CD4-positive, alpha-beta T cell treated with Interleukin-2 at 100 ng/mL for 4 hours (primary cell): ENCODE results near the gene ZFHX3.

ENCODE experiments used
- DNase-seq: peaks from one replicate; pipeline ENCODE4 v3.0.0-alpha.2; 2020; ENCODE audit warnings: low spot score

The ZFHX3 gene

GRCh38 chr16:72873853-72874252, 174.1 kb downstream of the ZFHX3 start:
- DNase-seq, result no peak

- no peak for DNase-seq
Observed at GRCh38 chr16:72873044-72873443, 174.9 kb downstream of the ZFHX3 start.

GRCh38 chr16:72865835-72866234, 182.1 kb downstream of the ZFHX3 start:
- no peak for DNase-seq

GRCh38 chr16:72865258-72865657, 182.7 kb downstream of the ZFHX3 start:
- no peak for DNase-seq

- no peak for DNase-seq
Observed at GRCh38 chr16:72864130-72864833, 183.6 kb downstream of the ZFHX3 start.

GRCh38 chr16:72862090-72862489, 185.8 kb downstream of the ZFHX3 start:
- DNase-seq, result no peak

GRCh38 chr16:72860726-72861562, 187.0 kb downstream of the ZFHX3 start:
- no peak for DNase-seq

- no peak for DNase-seq
Observed at GRCh38 chr16:72859581-72859980, 188.3 kb downstream of the ZFHX3 start.

- no peak for DNase-seq
Observed at GRCh38 chr16:72858665-72859493, 189.0 kb downstream of the ZFHX3 start.

GRCh38 chr16:72857834-72858664, 189.9 kb downstream of the ZFHX3 start:
- DNase-seq, result no peak

- no peak for DNase-seq
Observed at GRCh38 chr16:72856797-72857196, 191.1 kb downstream of the ZFHX3 start.

GRCh38 chr16:72854267-72854959, 193.5 kb downstream of the ZFHX3 start:
- no peak for DNase-seq

GRCh38 chr16:72853575-72854266, 194.2 kb downstream of the ZFHX3 start:
- no peak for DNase-seq

- DNase-seq, result no peak
Observed at GRCh38 chr16:72852421-72852820, 195.5 kb downstream of the ZFHX3 start.

- no peak for DNase-seq
Observed at GRCh38 chr16:72850853-72851252, 197.1 kb downstream of the ZFHX3 start.

- DNase-seq, result no peak
Observed at GRCh38 chr16:72850021-72850420, 197.9 kb downstream of the ZFHX3 start.

GRCh38 chr16:72848759-72849664, 198.9 kb downstream of the ZFHX3 start:
- no peak for DNase-seq

GRCh38 chr16:72848028-72848400, 199.9 kb downstream of the ZFHX3 start:
- no peak for DNase-seq
